ENCODE data around the gene TRIP10.

DNA sequence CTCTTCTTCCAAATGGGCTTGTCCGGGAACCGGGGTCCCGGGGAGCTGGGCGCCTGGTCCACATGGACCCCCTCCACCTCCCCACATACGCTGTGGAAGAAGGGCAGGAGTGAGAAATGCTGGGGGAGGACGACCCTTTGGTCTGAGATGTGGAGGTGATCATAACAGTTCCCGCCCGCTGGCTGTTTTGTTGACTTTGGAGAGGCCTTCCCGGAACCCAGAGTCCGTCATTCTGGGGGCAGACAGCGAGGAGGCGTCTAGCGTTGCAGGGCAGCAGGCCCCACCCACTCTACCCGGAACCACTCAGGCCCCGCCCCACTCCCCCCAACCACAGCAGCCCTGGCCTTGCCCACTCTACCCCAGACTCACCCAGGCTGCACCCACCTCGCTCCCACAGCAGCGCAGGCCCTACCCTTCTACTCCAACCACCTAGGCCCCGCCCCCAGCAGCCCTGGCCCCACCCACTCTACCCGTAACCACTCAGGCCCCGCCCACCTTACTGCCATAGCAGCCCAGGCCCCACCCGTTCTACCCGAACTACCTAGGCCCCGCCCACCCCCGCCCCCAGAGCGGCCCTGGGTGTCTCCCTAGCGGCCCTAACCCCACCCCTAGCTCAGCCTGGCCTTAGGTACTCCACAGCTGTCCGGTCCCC is 9.2 kb upstream of the TRIP10 start:
- TF ChIP-seq, protein P1, sequence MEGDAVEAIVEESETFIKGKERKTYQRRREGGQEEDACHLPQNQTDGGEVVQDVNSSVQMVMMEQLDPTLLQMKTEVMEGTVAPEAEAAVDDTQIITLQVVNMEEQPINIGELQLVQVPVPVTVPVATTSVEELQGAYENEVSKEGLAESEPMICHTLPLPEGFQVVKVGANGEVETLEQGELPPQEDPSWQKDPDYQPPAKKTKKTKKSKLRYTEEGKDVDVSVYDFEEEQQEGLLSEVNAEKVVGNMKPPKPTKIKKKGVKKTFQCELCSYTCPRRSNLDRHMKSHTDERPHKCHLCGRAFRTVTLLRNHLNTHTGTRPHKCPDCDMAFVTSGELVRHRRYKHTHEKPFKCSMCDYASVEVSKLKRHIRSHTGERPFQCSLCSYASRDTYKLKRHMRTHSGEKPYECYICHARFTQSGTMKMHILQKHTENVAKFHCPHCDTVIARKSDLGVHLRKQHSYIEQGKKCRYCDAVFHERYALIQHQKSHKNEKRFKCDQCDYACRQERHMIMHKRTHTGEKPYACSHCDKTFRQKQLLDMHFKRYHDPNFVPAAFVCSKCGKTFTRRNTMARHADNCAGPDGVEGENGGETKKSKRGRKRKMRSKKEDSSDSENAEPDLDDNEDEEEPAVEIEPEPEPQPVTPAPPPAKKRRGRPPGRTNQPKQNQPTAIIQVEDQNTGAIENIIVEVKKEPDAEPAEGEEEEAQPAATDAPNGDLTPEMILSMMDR (IDR thresholded peaks at IDR 0.05), result no peak
- no peak for TF ChIP-seq POLR2AphosphoS5 (IDR thresholded peaks at IDR 0.05)
- no peak for TF ChIP-seq POLR2A (IDR thresholded peaks at IDR 0.05)
